ENCODE measurements around the gene MEIOC.

DNA sequence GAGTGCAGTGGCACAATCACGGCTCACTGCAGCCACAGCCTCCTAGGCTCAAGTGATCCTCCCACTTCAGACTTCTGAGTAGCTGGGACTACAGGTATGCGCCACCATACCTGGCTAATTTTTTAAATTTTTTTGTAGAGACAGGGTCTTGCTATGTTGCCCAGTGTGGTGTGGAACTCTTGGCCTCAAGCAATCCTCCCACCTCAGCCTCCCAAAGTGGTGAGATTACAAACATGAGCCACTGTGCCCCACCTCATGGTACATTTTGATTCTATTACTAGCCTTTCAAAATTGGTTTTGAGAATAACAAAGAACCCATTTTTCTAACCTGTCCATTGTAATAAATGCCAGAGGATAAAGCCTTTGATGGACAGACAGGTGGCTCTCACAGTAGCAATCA lies 31.9 kb downstream of the MEIOC start:
- TF ChIP-seq EP300 (IDR thresholded peaks at IDR 0.05): no peak
- TF ChIP-seq, protein P1, sequence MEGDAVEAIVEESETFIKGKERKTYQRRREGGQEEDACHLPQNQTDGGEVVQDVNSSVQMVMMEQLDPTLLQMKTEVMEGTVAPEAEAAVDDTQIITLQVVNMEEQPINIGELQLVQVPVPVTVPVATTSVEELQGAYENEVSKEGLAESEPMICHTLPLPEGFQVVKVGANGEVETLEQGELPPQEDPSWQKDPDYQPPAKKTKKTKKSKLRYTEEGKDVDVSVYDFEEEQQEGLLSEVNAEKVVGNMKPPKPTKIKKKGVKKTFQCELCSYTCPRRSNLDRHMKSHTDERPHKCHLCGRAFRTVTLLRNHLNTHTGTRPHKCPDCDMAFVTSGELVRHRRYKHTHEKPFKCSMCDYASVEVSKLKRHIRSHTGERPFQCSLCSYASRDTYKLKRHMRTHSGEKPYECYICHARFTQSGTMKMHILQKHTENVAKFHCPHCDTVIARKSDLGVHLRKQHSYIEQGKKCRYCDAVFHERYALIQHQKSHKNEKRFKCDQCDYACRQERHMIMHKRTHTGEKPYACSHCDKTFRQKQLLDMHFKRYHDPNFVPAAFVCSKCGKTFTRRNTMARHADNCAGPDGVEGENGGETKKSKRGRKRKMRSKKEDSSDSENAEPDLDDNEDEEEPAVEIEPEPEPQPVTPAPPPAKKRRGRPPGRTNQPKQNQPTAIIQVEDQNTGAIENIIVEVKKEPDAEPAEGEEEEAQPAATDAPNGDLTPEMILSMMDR (IDR thresholded peaks at IDR 0.05): no peak

All from esophagus muscularis mucosa (tissue), 3 donors.